Stimulated activated CD8-positive, alpha-beta memory T cell treated with anti-CD3 and anti-CD28 coated beads, Interleukin-4, amount 100 ng/mL, for 4 hours (primary cell): Measurements from ENCODE around the gene OLFML2B.
"Not testable (repeated sequence)": the region's sequence is repeated elsewhere in the genome, so short reads cannot be mapped to it uniquely, and the experiment has no call there.

ENCODE experiments used
- DNase-seq, 2 donors: peaks; one replicate each; pipeline ENCODE4 v3.0.0-alpha.2; 2020; ENCODE audit warnings: low read depth in 2 of 2, low spot score in 1 of 2

The OLFML2B gene

DNA sequence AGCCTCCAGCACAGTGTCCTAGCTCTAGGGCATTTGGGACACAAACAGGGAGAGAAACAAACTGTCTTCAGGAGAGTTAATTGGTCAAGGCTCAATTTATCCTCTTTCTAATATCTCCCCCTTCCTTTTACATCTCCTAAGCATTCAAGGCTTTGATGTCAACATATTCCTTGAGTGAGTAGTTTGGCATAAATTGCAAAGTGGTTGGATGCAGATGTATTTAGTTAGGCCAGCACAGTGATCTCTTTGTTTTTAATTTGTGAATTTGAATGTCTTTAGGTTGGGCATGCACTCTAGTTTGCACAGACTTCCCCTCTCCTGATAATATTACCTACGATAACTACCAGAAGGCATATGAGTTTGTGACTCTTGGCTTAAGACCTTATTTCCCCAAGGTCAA is 12.5 kb upstream of the OLFML2B start:
- DNase-seq, result no peak

DNA sequence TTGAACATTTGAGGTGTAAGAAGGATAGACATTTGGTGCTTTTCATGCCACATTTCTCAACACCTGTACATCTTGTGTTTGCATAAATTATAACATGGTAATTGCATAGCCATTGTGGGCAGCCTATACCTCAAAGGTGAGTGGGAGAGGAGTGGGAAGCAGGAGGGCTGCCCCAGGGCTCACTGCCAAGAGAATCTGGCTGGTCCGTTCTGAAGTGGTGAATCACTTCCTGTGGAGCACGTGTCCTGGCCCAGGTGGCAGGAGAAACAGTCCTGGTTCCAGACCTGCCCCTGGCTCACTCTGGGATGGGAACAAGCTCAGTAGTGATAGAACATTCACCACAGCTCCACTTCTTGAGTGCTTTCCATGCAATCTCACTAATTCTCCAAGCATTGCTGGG is 11.6 kb upstream of the OLFML2B start:
- DNase-seq, result no peak

GRCh38 chr1:162033428-162033827 is 9.8 kb upstream of the OLFML2B start:
- DNase-seq, result no peak

DNA sequence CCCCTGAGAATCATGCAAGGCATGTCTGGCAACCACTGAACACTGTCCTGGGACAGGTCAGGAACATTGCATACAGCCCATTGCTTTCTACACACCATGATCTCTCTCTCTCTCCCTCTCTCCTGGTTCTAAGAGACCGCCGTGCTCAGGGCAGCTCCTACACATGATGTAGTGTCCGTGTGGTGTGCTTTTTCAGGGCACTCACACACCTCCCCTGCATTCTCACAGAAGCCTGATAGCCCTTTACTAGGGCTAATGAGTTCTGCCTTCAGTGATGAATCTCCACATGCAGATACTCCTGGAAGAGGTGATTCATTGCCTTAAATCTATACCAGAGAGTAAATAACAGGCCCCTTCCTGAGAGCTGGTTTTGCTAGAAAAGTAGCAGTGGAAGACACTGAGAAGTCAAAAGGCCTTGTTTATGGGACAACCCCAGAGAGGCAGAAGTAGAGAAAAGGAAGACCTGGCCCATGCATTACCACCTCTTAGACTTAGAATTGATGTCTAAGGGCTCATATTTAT is 7.2 kb upstream of the OLFML2B start:
- DNase-seq, result no peak

DNA sequence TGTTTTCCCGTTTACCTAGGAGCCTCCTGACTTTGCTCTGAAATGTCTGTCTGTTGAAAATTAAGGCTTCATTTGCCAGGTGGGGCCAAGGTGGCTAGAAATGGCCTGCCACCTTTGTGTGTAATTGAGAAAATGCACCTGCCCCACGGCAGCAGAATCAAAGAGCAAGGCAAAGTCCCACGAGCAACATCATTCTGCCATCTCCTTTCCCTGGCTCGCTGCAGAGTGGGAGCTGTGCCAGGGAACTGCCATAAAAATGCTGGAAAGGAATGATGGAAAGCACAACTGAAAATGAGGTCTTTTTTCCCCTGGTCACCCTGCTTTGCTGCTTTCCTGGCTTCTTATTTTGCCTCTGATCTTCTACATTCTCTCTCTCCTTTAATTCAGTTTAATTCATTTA is 5.5 kb upstream of the OLFML2B start:
- no peak for DNase-seq

GRCh38 chr1:162028726-162029125 is 5.1 kb upstream of the OLFML2B start:
- DNase-seq, result no peak

- no peak for DNase-seq
Measured at GRCh38 chr1:162026881-162027280, 3.2 kb upstream of the OLFML2B start.

DNA sequence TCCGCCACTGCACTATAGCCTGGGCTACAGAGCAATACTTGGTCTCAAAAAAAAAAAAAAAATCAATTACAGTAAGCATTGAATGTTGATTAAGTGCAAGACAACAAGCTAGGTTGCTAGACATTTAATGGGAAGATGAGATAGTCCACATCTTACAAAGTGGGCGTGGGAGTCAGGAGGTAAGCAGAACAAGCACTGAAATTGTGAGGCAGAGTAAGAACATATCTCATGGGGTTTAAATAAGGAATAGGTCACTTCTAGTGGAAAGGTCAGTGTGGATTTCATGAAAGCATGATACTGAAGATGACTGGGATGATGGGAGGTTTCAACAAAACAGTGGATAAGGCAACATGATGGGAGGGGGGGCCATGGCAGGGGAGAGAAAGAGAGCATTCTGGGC is 1.9 kb upstream of the OLFML2B start:
- DNase-seq, result no peak

DNA sequence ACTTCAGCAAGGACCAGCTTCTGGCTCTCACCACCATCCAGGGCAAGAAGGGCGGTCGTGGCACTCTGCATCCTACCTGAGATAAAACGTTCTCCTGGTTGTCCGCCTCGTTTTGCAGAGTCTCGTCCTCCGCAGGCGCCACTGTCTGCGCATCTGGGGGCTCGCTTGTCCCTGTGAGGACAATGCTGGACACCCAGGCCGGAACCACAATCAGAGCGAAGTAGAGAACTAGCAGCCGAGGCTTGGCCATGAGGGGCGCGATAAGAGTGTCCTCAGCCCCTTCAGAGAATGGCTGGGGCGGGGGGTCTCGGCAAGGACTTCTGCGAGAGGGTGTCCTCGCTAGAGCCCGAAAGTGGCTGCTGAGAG is 505 bp downstream of the OLFML2B start:
- DNase-seq, result no peak

DNA sequence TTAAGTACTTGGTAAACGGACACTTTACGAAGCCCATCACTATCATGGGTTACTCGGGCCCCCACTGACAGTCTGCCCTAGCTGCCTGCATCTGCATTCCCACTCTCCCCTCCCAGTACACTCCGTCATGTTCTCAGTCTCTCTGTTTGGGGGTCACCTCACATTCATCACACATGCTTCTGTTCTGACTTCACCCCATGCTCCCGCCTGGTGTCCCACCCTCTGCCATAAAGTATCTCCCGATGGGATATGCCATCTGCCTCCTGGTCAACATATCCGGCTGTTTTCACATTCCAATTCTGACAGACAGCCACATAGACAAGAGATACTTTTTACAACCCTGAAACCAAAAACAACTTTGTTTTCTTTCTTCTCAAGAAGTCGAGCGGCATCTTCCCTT is 1.0 kb downstream of the OLFML2B start:
- no peak for DNase-seq

DNA sequence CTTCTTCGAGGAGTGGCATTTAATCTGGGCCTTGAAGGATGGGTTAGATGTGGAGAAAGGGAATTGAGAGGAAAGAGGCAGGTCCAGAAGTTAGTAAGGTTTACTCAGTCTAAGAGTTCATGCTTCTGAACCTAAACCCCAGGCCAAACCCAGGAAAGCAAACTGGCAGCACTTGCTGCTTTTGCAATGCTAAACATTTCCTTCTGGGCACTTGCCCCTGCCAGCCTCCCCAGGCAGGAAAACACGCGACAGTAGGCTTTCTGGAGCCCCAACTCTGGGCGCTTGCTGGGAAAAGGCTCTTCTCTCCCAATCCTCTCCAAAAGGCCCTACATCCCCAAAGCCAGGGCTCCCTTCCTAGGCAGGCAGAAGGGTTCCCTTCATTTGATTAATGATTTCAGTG is 2.5 kb downstream of the OLFML2B start:
- DNase-seq, result no peak

- DNase-seq, result no peak
Measured at GRCh38 chr1:162020150-162020549, 3.5 kb downstream of the OLFML2B start.

DNA sequence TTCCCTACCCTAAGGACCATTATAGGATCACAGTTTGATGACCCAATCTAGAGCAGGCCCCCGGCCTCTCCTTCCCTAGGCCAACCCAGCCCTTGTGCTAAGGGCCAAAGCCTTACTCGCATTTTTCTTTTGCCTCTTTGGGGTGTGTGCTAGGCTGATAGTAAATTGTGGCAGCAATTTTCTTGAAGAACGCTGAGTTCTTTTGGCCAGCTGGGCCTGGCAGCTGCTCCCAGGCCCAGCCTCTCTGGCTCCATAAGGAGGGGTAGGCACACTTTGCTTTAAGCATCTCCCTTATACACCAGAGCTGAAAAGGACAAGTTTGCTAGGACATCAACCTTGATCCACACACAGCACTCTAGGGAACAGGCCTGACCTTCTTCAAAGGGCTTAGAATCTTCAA is 4.2 kb downstream of the OLFML2B start:
- no peak for DNase-seq

DNA sequence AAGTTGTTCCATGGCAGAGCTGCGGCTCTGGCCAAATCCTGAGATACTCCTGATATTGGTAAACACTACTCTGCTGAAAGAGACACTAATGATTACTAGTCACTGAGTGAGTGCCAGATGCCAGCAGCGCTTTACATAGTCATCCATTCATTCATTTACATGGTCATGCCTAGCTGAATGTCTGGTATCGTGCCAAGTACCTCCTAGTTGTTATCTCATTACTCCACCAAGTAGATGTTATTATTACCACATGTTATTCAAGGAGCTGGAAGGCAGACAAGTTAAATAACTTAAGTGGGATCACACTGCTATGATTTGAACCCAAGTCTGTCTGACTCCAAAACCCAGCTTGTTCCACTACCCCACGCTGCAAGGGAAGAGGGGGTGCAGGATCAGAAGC is 4.7 kb downstream of the OLFML2B start:
- DNase-seq, result no peak

- DNase-seq, result no peak
Measured at GRCh38 chr1:162018418-162018817, 5.3 kb downstream of the OLFML2B start.

DNA sequence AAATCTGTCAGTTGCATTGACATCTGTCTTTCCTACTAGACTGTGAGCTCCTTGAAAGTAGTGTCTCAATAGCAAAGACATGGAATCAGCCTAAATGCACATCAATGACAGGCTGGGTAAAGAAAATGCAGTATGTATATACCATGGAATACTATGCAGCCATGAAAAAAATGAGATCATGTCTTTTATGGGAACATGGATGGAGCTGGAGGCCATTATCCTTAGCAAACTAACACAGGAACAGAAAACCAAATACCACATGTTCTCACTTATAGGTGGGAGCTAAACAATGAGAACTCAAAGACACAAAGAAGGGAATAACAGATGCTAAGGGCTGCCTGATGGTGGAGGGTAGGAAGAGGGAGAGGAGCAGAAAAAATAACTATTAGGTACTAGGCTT is 5.9 kb downstream of the OLFML2B start:
- not testable (repeated sequence) for DNase-seq

DNA sequence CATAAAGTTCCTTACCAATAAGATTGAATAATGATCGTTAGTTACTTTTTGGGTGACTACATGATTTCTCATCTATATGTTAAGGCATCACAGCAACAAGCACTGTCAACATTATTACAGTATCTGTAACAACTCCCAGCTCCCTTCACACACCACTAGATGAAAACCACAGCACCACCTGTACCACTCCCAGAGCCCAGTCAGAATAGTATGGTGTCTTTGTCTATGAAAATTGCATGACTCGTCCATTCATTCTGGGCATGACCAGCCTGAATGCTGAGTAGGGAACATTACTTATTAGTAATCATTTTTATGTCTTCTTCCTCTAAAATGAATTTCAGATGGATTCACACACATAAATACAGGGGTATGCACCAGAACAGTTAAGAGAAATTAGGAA is 7.0 kb downstream of the OLFML2B start:
- no peak for DNase-seq

- DNase-seq, result no peak
Measured at GRCh38 chr1:162015196-162015595, 8.5 kb downstream of the OLFML2B start.

GRCh38 chr1:162014202-162014601 is 9.5 kb downstream of the OLFML2B start:
- DNase-seq, result no peak

- DNase-seq, result no peak
Measured at GRCh38 chr1:162013289-162013688, 10.4 kb downstream of the OLFML2B start.

DNA sequence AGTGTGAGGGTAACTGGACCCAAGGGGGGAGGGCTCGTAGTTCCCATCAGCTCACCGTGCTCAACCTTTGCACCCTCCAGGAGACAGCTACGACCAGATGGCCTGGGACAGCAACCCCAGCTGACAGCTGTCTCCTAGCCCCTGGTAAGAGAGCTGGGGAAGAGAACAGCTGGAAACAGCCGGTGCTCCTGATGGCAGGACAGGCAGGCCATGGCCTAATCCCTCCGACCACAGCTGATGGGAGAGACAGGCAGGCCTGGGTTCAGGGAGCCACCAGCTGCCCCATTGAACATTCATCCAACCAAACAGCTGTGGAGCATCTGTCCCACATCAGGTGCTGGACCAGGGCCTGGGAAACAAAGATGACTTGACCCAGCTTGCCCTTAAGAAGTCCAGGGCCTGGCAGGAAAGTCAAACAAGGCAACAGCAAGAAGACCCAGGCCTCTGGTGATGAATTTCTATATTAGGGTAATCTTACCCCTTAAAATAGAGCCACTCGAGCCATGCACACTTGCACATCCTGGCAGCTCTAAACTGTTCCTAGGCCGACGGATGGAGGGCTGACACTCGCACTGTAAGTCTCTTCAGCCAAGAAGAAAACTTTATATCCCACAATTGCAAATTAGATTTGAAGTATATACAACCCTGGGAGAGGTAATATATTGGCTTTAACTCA is 12.2 kb downstream of the OLFML2B start:
- no peak for DNase-seq

DNA sequence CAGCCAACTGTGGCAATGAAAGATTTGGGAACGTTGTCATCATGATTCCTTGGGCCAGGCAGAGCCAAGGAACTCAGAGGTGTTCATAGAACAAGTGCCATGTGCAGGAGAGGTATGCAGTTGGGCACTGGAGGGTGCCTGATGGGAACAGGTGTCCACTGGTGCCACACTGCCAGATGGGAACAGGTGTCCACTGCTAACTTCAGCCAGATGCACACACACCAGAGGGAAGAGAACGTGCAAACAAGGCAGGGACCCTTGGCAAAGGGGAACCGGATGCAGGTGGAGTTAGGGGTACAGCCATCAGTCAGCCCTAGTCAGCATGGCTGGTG is 13.5 kb downstream of the OLFML2B start:
- DNase-seq, result no peak

DNA sequence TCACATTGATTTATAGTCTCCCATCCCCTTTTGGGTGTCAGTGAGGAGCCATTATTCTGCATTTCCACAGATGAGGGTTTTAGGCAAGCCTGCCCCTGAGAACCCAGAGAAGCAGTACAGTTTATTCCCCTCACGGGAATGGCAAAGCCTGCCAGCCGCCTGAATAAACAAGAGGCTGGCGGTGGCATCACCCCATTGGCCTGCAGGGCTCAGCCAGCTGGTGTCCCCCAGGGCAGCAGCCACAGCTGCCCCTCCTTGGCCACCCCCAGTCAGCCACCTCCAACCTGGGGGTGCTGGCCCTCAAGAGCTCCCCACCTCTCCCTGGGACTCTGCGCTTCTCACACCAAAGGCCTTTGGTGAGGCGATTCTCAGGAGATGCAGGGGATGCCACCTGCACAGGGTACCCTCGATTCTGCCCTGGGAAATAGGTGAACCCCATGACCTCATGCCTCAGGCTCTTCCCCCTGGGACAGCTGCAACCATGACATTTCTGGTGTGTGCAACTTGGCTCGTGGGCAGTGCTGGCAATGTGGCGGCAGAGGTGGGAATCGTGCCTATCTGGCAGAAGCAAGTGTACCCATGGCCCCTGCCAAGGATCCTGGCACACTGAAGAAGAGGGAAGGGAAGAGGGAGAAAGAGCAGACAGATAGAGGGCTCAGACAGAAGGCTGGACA is 14.0 kb downstream of the OLFML2B start:
- DNase-seq, result no peak
